Kidney (tissue), 14 donors: Measurements from ENCODE around the gene HASPIN. TPM values are rescaled to one million over a fixed set of nuclear protein-coding genes. Genes with fewer than 3 reads are reported as not detected.

Experiments used
- DNase-seq, 5 donors: peaks; one replicate each; pipeline ENCODE4 v3.0.0-alpha.2; 2013 to 2020
- FAIRE-seq: peaks from 2 replicates; lab custom pipeline; 2012; peaks lifted over from hg19 to GRCh38; lab: Jason Lieb, UNC
- H3K27ac ChIP-seq, 2 donors: one replicate each; pipeline ENCODE4 v1.7.0; 2013; ENCODE audit warnings: low read depth in 2 of 2, low read length in 2 of 2, inconsistent platforms in 1 of 2
- H3K27me3 ChIP-seq: one replicate; pipeline ENCODE4 v1.7.1; 2013; ENCODE audit warnings: low read length, inconsistent platforms; ENCODE audit not compliant: control insufficient read depth, insufficient read depth
- H3K36me3 ChIP-seq, 3 donors: one replicate each; pipeline versions ENCODE4 v1.7.0 to v1.7.1; 2013; ENCODE audit warnings: low read length in 3 of 3, control low read depth in 1 of 3, inconsistent platforms in 1 of 3; ENCODE audit not compliant: insufficient read depth in 3 of 3, control insufficient read depth in 2 of 3
- H3K4me1 ChIP-seq, 3 donors: one replicate each; pipeline versions ENCODE4 v1.7.0 to v1.7.1; 2013; ENCODE audit warnings: low read length in 3 of 3, inconsistent platforms in 1 of 3, low read depth in 1 of 3; ENCODE audit not compliant: control insufficient read depth in 2 of 3, insufficient read depth in 2 of 3
- H3K4me3 ChIP-seq, 3 donors: one replicate each; pipeline versions ENCODE4 v1.7.0 to v1.8.1; 2013; ENCODE audit warnings: low read length in 3 of 3, control low read depth in 1 of 3, inconsistent platforms in 1 of 3
- H3K9ac ChIP-seq, 3 donors: one replicate each; pipeline versions ENCODE4 v1.7.0 to v1.7.1; 2013; ENCODE audit warnings: low read length in 3 of 3, control low read depth in 1 of 3, inconsistent platforms in 1 of 3
- H3K9me3 ChIP-seq, 3 donors: one replicate each; pipeline versions ENCODE4 v1.7.0 to v1.7.1; 2013; ENCODE audit warnings: low read length in 3 of 3, control low read depth in 1 of 3, inconsistent platforms in 1 of 3; ENCODE audit not compliant: control insufficient read depth in 2 of 3, insufficient read depth in 1 of 3
- CTCF ChIP-seq: IDR thresholded peaks from 3 replicates; pipeline ENCODE4 v1.5.1; 2012; ENCODE audit warnings: mild to moderate bottlenecking, moderate library complexity, borderline replicate concordance; ENCODE audit not compliant: insufficient read depth; ENCODE audit errors: extremely low read depth
- intact Hi-C: fragments of 100-400 bp; cut with DNase I; formaldehyde crosslinking; loops from one replicate; pipeline ENCODE4 v1.11.1; 2022
- polyA plus RNA-seq: library from polyadenylated mRNA; stranded (reverse); fragments of 350-450 nt; fragmentation: Illumina TruSeq; extraction: RNeasy Lipid Tissue Mini Kit (QIAGEN cat#74804); gene quantifications from one replicate; pipeline ENCODE4 v1.2.3, GENCODE V29; 2014; ENCODE audit warnings: low read depth, low replicate concordance; ENCODE audit not compliant: insufficient read depth
- total RNA-seq: library from RNA; stranded (reverse); fragmentation: NEBNext Ultra II Directional; extraction: Animal tissue kit (Norgen Biotek cat#: 25700); gene quantifications from one replicate; pipeline ENCODE4 v1.2.1, GENCODE V29; 2021
- donor health status: control.
- donor health status: control.
- donor health status: control.
- donor health status: control.
- donor health status: control.
- donor health status: DM: yes; HTN: yes; CAD: no.
- donor health status: Normal renal cell carcinoma (clear cell type).

The HASPIN gene
- total and polyA plus RNA-seq, 2 donors from 2014 or later = 0.38 TPM; not detected in 1

GRCh38 chr17:3753624-3754023 is 29.9 kb downstream of the HASPIN start:
- no peaks in the 10 kb centered on the region for H3K4me1 ChIP-seq
- no peak overlapping the region for H3K4me3 ChIP-seq
- TF ChIP-seq CTCF = no peak
- no peak for DNase-seq
- no peaks in the 10 kb centered on the region for H3K36me3 ChIP-seq
- no peaks in the 10 kb centered on the region for H3K9me3 ChIP-seq
- no peak for FAIRE-seq
- H3K9ac ChIP-seq = no peak overlapping the region
- H3K27ac ChIP-seq = no peak overlapping the region
- intact Hi-C loops = no loop called here
- H3K27me3 ChIP-seq = no peaks in the 10 kb centered on the region

GRCh38 chr17:3754066-3754457 is 30.4 kb downstream of the HASPIN start:
- no peaks in the 10 kb centered on the region for H3K9me3 ChIP-seq
- FAIRE-seq = no peak
- no peak overlapping the region for H3K9ac ChIP-seq
- no peak overlapping the region for H3K27ac ChIP-seq
- H3K4me1 ChIP-seq = no peaks in the 10 kb centered on the region
- H3K36me3 ChIP-seq = no peaks in the 10 kb centered on the region
- no peak for TF ChIP-seq CTCF
- DNase-seq = no peak
- H3K4me3 ChIP-seq = no peak overlapping the region
- H3K27me3 ChIP-seq = no peaks in the 10 kb centered on the region
- intact Hi-C loops = no loop called here

GRCh38 chr17:3754458-3755334 is 31.0 kb downstream of the HASPIN start:
- TF ChIP-seq CTCF = no peak
- Histone ChIP-seq H3K9ac (peak overlapping the region in 1 of 3 donors; percentile 51), H3K4me3 (peak overlapping the region in 2 of 3 donors; percentile 26 to 59), H3K27ac (no peak overlapping the region), H3K9me3 (peaks cover 0 to 4% (median 0%) of the 10 kb centered on the region in 3 donors), H3K4me1 (no peaks in the 10 kb centered on the region), H3K36me3 (no peaks in the 10 kb centered on the region), H3K27me3 (no peaks in the 10 kb centered on the region)
- intact Hi-C loops = no loop called here
- DNase-seq (peak; percentile 92 to 97 (median 93)), FAIRE-seq (no peak)
